ENCODE measurements around the gene KLHL6.

DNA sequence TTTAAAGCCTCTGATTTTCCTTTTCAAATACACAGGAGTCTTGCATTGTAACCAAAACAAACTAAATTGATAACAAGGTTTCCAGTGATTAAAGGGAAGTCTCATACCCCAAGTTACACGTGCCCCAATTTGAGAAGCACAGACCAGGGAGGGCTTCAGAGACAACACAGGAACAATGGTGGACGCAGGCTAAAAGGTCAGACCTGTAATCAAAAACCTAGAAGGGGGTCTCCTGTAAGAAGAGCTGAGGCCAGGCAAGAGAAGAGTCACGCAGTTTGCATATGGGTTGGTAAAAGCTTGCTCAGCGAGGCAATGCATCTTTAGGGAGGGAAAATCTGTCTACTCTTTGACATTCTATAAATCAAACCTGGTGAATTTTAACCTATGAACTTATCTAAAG, 68.5 kb downstream of the KLHL6 start:
- TF ChIP-seq, protein P1, sequence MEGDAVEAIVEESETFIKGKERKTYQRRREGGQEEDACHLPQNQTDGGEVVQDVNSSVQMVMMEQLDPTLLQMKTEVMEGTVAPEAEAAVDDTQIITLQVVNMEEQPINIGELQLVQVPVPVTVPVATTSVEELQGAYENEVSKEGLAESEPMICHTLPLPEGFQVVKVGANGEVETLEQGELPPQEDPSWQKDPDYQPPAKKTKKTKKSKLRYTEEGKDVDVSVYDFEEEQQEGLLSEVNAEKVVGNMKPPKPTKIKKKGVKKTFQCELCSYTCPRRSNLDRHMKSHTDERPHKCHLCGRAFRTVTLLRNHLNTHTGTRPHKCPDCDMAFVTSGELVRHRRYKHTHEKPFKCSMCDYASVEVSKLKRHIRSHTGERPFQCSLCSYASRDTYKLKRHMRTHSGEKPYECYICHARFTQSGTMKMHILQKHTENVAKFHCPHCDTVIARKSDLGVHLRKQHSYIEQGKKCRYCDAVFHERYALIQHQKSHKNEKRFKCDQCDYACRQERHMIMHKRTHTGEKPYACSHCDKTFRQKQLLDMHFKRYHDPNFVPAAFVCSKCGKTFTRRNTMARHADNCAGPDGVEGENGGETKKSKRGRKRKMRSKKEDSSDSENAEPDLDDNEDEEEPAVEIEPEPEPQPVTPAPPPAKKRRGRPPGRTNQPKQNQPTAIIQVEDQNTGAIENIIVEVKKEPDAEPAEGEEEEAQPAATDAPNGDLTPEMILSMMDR (IDR thresholded peaks at IDR 0.05): no peak
- no peak for TF ChIP-seq POLR2A (IDR thresholded peaks at IDR 0.05)

Measured in stomach (tissue), 4 donors.